Kasumi-1 (cell line): Measurements from ENCODE around the gene TMUB1.

ENCODE experiments used
- DNase-seq, 2 experiments: peaks; one replicate each; lab custom pipeline; 2025; lab: John Stamatoyannopoulos, UW

Gene TMUB1

DNA sequence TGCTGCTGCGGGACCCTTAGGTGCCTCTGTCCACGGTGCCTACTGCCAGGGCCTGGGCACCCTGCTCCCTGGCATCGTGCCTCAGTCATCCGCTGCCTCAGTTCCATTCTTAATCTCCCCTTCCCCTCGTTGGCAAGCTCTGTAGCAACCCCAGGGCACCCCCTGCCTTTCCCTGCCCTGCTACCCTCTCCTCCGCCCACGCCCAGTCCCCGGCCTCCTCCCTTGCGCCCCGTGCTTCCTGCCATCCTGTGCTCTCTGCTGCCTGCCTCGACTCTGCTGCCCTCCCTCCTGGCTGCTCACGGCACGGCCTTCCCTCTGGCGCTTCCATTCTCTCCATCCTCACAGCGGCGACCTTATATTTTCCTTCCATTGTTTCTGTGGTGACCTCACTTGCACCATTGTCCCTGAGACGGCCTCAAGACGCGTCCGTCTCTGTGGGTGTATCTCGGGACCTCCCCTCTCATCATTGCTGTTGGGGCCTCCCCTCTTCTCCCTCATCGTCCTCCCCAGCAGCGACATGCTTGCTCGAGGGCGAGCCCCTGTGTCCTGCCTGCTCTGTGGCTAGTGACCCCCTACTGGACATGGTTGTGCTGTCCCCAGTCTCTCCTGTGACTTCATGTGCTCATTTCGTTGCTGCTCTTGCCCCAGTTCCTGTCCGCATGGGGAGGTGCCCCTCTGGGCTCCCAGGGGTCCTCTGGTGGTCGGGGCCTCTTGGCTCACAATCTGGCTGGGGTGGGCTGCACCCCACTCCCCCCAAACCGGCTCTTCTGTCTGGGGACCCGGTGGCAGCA lies 38.3 kb upstream of the TMUB1 start:
- no peak for DNase-seq

DNA sequence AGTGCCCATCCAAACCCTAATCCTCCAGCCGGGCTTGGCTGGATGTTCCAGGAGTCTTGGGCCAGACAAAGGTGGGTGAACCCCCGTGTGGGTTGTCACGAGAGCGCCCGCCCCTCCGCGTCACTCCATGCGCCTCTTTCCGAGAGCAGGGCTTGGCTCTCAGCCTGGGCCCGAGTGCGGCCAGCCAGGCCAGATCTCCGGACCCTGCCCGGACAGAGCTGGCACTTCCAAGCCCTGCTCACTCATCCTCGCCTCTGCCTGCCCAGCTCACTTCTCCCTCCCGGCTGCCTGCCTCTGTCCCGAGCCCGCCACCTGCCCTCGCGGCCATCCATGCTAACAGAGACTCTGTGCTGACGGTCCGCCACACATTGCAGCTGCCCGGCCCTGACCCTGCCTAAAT lies 37.6 kb upstream of the TMUB1 start:
- no peak for DNase-seq

DNA sequence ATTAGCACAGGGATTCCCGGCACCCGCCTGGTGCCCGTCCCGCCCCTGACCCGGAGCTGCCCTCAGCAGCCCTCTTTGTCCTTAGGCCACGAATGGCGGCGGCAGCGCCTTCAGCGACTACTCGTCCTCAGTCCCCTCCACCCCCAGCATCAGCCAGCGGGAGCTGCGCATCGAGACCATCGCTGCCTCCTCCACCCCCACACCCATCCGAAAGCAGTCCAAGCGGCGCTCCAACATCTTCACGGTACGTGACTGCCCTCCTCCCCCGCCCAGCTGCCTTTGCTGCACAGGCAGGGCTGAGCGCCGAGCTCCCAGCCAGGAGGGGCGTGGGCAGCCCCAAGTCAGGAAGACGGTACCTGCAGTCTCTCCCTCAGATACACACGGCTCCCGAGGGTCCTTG lies 36.6 kb upstream of the TMUB1 start:
- DNase-seq = no peak

DNA sequence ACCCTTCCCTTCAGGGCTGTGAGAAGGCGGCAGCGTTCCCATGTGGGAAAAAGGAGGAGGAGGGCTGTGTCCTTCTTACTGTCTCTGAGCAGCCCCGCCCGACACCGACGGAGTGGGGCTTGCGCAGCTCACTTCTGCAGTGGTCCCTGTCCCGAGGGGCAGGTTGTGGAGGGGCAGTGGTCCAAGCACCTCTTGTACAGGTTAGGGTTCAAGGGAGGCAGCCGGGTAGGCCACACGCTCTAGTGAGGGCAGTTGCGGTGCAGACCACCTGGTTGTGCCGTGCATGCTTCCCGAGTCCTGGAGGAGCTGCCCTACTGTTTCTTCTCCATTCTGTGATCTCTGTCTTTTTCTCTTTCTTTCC lies 35.7 kb upstream of the TMUB1 start:
- no peak for DNase-seq

DNA sequence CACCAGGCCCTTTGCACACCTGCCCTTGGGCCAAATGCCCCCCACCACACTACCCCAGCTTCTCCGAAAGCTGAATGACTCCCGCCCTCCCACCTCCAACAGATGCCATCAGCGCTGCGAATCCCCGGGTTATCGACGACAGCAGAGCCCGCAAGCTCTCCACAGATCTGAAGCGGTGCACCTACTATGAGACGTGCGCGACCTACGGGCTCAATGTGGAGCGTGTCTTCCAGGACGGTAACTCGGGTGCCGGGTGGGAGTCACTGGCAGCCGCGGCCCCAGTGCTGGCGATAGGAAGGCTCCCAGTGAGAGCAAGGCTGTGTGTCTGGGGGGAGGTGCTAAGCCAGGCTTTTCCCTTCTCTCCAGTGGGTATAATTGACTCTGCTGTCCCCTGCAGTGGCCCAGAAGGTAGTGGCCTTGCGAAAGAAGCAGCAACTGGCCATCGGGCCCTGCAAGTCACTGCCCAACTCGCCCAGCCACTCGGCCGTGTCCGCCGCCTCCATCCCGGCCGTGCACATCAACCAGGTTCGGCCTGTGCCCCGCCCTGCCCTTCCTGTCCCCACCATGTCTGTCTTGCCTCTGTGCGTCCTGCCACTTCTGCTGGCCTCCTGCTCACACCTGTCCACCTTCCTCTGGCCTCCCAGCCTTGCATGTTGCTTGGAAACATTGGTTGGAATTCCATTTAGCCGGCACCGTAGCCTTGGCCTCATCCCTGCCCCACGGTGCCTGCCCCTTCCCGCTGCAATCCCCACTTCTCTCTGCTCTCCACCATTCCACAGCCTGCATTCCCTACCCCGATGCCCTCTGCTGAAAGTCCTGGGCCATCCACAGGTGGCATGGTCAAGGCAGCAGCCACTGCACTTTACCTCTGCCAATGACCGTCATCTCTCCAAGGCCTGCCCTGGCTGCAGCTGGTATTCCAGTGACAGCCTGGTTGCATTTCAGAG lies 35.1 kb upstream of the TMUB1 start:
- DNase-seq = no peak

DNA sequence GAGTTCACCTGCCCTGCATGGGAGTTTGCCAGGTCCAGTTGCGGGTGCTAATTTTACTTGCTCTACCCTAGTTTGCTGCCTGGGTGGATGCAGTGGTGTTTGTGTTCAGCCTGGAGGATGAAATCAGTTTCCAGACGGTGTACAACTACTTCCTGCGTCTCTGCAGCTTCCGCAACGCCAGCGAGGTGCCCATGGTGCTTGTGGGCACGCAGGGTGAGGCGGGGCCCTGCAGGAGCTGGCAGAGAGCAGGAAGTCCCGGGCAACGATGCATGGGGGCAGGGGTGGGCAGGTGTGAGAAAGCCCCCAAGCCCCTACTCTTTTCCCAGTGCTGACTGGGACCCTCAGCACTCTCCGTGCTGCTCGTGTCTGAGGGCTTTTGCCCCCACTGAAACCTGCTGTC lies 34.3 kb upstream of the TMUB1 start:
- no peak for DNase-seq

DNA sequence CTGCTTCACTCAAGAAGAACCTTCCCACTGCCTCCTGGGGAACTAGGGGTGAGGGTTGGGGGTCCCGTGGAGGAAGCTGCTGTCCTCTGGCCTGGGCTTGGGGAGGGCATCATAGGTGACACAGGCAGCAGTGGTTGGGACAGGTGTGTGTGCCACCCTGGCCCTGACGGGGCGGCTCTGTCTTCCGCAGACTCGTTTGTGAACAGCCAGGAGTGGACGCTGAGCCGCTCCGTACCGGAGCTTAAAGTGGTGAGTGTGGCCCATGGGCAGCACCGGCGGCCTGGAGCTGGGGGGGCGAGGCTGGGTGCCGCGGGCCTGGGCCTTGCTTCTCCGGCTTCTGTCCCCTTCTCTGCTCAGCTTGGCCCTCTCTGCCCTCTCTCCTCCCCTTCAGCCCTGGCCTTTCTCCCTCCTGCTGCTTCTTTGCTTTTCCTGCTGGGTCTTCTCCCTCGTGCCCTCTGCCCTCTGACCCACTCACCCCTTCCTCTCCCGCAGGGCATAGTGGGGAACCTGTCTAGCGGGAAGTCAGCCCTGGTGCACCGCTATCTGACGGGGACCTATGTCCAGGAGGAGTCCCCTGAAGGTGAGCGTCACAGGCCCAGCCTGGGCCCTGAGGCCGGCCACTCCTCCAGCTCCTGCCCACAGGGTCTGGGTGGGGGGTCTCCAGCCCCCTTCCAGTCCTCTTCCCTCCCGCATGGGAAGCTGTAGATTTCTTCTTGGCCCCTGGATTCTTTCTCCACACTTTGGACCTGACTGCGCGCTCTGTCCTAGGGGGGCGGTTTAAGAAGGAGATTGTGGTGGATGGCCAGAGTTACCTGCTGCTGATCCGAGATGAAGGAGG lies 33.5 kb upstream of the TMUB1 start:
- DNase-seq = no peak

DNA sequence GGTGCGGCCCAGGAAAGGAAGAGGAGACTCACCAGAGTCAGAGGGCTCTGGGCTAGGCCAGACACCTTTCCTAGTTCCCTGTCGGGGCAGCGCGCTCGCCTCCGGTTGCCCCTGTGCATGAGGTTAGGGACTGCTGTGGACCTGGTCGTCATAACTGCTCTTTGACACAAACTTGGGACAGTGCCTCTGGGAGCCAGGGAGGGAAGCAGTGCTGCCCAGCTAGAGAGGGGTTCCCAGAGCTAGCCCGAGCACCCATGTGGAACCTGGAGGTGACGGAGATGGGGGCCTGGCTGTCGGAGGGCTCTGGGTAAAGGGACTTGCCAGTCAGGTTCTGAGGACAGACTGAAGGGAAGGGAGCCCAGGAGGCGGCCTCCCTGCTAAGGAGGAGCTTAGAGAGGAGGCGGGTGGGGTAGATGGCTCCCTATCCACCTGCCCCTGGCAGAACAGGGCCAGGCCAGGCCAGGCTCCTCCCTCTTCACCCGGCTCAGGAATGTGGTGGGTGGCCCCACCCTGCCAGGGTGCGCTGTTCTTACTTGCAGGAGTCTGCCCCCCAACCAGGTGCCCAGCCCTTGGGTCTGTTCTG lies 32.6 kb upstream of the TMUB1 start:
- DNase-seq = no peak

DNA sequence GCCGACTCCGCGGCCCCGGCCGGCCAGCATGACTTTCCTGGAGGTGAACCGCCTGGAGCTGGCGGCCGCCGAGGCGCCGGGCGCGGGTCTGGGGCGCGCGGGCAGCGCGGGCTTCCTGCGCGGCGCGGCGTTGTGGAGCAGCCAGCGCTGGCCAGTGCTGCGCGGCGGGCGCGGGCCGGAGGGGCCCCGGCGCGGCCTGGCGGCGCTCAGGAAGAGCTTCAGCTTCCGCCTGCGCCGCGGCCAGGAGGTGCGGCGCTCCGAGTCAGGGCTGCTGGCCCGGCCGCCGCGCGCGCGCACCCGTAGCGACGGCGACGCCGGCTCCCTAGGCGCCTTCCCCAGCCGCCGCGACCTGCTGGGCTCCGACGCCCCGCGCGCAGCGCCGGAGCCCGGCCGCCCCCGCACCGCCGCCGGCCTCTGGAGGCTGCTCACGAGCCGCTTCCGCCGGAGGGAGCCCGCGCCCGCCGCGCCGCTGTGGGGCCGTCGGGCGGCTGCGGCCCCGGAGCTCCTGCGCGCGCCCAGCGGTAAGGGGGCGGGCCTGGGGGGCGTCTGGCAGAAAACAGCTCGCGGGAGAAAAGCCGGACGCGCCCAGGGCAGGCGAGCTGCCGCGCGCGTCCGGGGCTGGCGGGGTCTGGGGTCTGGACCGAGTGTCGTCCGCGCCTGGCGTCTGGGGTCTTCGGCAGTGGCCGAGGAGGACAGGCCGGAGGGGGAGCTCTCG lies 32.0 kb upstream of the TMUB1 start:
- no peak for DNase-seq

DNA sequence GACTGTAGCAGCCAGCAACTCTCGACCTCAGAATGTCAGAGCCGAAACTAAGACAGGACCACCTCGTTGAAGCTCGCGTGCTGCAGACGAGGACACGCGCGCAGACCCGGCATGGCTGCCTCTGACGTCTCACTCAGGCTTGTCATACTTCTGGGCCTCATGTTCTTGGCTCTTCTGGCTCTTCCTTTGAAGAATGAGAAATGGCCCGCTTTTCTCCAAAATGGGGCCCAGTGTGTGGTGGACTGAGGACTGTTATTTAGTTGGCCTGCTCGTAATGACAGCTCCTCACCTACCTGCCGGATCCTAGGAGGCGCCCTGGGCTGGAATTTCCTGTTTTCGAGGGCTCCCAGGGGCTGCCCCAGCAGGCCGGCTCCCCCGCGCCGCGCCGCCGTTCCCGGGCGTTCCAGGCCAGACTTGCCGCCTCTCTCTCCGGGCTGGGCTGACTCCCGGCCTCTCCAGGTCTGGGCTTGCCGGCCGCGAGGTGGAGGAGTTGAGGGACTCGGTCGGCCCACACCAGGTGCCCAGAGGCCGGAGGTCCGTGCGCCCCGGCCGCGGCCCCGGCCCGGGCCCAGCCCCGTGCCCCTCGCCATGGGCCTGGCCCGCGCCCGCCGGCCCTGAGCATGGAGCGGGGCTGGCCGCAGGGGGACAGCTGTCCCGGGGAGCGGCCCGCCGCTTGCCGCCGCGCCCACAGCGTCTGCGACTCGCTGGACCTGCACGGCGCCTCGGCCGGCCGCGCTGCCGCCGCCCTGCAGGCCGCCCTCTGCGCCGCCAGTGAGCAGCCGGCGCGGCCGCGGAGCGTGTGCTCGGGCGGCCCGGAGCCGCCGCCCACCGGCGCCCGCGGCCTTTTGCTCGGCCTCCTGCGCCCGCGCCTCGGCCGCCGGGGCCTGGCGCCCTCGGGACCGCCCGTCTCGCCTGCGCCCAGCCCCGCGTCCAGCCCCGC lies 31.1 kb upstream of the TMUB1 start:
- no peak for DNase-seq

DNA sequence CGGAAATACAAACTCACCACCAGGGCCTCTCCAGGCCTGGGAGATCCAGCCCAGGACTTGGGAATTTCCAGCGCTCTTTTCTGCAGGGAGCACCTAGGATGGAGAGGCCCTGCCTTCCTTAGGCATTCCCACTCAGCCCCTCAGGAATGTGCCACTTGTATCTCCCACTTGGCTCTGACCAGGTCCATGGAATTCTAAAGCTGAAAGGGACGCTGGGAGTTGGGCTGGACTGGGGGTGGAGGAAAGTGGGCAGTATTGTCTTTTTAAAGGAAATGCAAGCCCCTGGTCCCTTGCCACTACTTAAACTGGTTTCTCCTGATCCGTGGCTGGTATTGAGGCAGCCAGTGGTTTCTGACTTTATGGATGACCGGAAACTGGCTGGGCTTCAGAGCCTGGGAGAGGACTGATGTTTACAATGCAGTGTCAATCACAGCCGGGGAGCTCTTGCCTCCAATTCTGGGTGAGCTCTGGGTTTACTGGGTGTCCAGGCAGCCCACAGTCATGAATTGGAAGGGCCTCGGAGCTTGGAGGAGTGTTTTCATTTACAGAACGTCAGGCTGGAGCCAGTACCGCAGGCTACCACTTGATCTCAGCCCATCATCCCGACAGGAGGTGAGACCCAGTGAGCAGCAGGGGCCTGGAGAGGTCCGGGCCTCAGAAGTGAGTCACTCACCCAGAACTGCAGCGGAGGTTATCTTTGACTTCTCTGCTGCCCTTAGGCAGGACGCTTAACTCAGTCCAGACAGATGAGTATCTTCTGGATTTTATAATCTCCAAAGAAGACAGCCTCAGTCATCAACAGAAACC lies 30.3 kb upstream of the TMUB1 start:
- DNase-seq = no peak

DNA sequence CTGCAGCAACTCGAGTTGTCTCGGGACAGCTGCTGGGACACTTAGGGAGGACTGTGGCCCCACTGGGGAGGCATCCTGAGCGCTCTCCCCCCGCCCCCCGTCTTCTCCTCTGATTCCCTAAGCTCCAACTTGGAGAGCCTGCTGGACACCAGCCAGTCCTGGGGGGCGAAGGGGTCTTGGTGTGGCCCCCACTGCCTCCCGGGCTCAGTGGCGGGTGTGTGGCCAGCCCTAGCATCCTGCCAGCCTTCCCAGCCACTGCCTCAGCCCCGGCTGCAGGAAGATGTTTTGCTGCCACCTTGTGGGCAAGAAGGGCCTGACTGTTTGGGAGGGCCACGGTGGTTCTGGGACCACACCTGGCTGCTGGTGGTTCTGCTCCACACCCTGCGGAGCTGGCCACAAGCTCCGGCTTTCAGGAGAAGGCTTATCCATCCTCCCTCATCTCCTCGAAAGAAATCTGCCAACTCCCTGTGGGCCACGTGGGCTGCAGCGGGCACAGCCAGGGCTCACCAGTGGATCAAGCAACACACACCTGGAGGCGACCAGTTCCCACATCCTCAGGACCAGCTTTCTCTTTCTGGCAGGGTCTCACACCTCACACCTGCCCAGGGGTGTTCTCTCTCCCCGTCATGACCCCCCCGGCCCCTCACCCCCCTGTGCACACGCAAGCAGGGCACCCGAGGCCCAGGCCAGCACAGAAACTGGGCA lies 27.8 kb upstream of the TMUB1 start:
- peak; percentile 28 to 49 for DNase-seq

DNA sequence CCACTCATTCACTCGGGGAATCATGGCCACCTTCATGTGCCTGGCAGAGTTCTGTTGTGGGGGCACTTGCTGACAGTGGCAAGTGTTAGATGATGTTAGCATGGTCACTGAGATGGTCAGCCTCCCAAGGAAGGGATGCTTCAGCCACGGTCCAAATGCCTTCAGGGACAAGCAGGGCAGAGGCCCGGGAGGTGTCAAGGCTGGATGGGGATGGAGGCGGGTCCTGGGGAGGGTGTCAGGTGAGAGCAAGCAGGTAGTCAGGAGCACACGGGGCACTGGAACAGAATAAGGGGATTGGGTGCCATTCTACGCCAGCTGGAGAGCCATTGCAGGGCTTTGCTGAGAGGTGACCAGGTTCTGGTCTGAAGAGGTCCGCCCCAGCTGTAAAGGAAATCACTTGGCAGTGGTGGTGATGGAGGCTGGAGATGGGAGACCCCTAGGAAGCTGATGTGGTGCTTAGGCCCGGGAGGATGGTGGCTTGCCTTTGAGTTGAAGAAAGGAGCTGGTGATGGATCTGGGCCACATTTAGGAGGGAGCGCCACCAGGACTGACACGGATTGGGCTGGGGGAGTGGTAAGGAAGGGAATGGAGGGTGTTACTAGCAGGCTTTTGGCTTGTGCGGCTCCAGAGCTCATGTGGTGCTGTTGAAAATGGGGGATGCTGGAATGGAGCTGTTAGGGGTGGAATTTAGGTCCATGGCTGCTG lies 27.1 kb upstream of the TMUB1 start:
- no peak for DNase-seq

DNA sequence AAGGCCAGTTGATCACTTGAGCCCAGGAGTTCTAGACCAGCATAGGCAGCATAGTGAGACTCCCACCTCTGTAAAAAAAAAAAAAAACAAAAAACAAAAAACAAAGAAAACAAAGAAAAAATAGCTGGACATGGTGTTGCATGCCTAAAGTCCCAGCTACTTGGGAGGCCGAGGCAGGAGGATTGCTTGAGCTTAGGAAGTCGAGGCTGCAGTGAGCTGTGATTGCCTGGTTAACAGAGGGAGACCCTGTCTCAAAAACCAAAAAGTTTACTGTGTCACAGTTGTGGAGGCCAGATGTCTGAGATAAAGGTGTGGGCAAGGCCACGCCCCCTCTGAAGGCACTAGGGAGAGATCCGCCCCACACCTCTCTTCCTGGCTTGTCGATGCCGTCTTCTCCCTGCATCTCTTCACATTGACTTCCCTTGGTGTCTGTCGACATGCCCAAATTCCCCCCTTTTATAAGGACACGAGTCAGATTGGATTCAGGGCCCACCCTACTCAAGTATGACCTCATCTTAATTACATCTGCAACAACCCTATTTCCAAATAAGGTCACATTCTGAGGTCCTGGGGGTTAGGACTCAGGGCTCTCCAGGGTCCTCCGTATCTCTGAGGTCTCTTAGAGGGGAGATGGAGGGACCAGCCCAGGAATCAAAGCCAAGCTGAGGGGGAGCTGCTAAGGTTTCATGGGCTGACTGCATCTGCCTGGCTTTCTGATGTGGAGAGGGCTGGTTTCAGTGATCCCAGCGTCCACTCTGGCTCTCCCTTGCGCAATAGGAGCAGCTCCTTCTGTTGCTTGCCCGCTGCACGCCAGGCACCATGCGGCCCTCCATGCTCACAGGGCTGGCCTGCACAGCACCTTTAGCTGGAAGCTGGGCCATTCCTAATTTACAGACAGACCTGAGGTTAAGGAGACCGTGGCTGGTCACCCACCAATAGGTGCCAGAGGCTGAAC lies 26.1 kb upstream of the TMUB1 start:
- no peak for DNase-seq

DNA sequence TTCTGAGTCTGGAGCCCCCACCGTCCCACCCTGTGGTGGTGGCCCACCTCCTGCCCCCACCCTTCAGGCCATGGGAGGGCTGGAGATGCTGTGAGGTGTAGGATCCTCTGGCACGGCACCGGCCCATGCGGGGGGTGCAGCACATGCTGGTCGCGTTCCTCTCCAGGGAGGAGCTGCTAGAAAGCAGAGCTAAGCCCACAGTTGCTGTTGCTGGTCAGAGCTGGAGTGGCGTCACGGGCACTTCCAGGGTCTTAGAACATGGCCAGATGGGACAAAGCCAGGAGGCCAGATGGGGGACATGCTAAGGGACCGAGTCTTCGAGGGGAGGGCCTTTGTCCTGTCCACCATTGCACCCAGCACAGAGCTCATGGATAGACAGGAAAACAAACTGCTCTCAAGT lies 24.6 kb upstream of the TMUB1 start:
- no peak for DNase-seq

DNA sequence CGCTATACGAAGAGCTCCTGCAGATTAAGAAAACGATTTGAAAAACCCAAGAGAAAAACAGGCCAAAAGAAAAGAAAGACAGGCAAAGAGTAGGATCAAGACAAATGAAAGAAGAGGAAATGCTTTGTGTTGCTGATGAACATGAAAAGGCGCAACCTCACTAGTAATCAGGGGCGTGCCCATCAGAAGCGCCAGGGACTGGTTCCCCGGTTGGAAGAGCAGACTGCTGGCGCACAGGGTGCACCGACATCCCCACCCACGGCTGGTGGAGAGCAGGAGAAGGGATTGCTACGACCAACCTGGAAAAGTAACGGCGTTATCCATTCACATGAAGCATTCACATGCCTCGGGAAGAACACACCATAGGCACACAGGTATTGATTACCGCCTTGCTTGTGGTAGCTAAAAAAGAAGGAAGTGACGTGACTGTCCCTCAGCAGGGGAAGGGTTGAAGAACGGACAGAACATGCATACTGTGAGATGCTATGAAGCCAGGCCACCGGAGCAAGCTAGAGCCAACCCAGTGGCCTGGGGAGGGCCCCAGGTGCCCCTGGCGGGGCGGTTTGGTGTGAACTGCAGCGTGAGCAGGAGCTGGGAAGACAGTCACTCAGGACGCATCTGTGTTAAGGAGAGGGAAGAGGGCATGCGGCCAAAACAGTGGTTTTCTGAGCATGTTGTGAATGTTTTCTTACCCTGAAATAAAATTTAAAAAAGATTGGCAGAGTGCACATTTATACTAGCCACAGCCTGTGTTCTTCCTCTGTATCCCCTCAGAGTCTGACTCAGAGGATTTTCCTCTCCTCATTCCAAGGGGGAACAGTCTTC lies 21.3 kb upstream of the TMUB1 start:
- DNase-seq = no peak
